ENCODE results near the gene ZBTB4. TPM values are rescaled to one million over a fixed set of nuclear protein-coding genes. Genes with fewer than 3 reads are reported as not detected.
A peak's percentile ranks its signal among the peaks of the same experiment; 100 is the strongest.

The ZBTB4 gene
- total and polyA plus RNA-seq, 12 donors = 17.8 to 80.1 (median 68.2) TPM

- H3K27me3 ChIP-seq = no peaks in the 10 kb centered on the region
- H3K4me1 ChIP-seq = no peaks in the 10 kb centered on the region
- no peak overlapping the region for H3K4me3 ChIP-seq
- H3K9me3 ChIP-seq = no peaks in the 10 kb centered on the region
- H3K36me3 ChIP-seq = peaks cover 0 to 10% (median 0%) of the 10 kb centered on the region in 9 donors
- DNase-seq (no peak), ATAC-seq (no peak)
- TF ChIP-seq CTCF (IDR thresholded peaks at IDR 0.05) = no peak
- no peak overlapping the region for H3K27ac ChIP-seq
- intact Hi-C loops (cut with DNase I) = no loop called here
- 85 to 89% methylated on average over 14 of the region's 14 CpGs for WGBS, 2 donors
Measured at GRCh38 chr17:7414837-7415236, 64.6 kb downstream of the ZBTB4 start.

- WGBS, 2 donors = 78 to 84% methylated on average over 6 of the region's 6 CpGs
- H3K9me3 ChIP-seq = no peaks in the 10 kb centered on the region
- H3K4me1 ChIP-seq = no peaks in the 10 kb centered on the region
- H3K27me3 ChIP-seq = no peaks in the 10 kb centered on the region
- H3K36me3 ChIP-seq = peaks cover 0 to 21% (median 0%) of the 10 kb centered on the region in 9 donors
- intact Hi-C loops (cut with DNase I) = no loop called here
- no peak for TF ChIP-seq CTCF (IDR thresholded peaks at IDR 0.05)
- H3K4me3 ChIP-seq = no peak overlapping the region
- no peak overlapping the region for H3K27ac ChIP-seq
- DNase-seq = no peak
- peak in 2 of 8 donors; percentile 8 to 32 for ATAC-seq
Measured at GRCh38 chr17:7413346-7413985, 66.0 kb downstream of the ZBTB4 start.

- WGBS, 2 donors = 93 to 95% methylated on average over 8 of the region's 8 CpGs
- H3K36me3 ChIP-seq = peaks cover 0 to 11% (median 0%) of the 10 kb centered on the region in 9 donors
- intact Hi-C loops (cut with DNase I) = no loop called here
- H3K27me3 ChIP-seq = no peaks in the 10 kb centered on the region
- no peaks in the 10 kb centered on the region for H3K9me3 ChIP-seq
- ATAC-seq (no peak), DNase-seq (no peak)
- H3K27ac ChIP-seq = no peak overlapping the region
- no peak for TF ChIP-seq CTCF (IDR thresholded peaks at IDR 0.05)
- H3K4me3 ChIP-seq = no peak overlapping the region
- no peaks in the 10 kb centered on the region for H3K4me1 ChIP-seq
Measured at GRCh38 chr17:7411427-7411750, 68.0 kb downstream of the ZBTB4 start.

GRCh38 chr17:7410634-7411426, 68.6 kb downstream of the ZBTB4 start:
- intact Hi-C loops (cut with DNase I) = no loop called here
- DNase-seq (no peak), ATAC-seq (no peak)
- no peak for TF ChIP-seq CTCF (IDR thresholded peaks at IDR 0.05)
- no peak overlapping the region for H3K4me3 ChIP-seq
- H3K27me3 ChIP-seq = peaks cover 0 to 5% (median 0%) of the 10 kb centered on the region in 7 donors
- H3K36me3 ChIP-seq = peaks cover 0 to 11% (median 0%) of the 10 kb centered on the region in 9 donors
- H3K27ac ChIP-seq = no peak overlapping the region
- WGBS, 2 donors = 91% methylated on average over 25 of the region's 25 CpGs
- peaks cover 0 to 4% (median 0%) of the 10 kb centered on the region in 9 donors for H3K4me1 ChIP-seq
- no peaks in the 10 kb centered on the region for H3K9me3 ChIP-seq

Measured in heart right ventricle (tissue), 16 donors.